WTC11 (cell line): Measurements from ENCODE around the gene ABCD2. TPM values are rescaled to one million over a fixed set of nuclear protein-coding genes. Genes with fewer than 3 reads are reported as not detected.

Experiments used
- ATAC-seq: fragments of 200-7000 bp; cut with Tn5 transposase; 2 replicates; pipeline ENCODE4 v1.10.0; 2021; ENCODE audit warnings: mild to moderate bottlenecking, moderate library complexity
- CTCF ChIA-PET: fragments of 300-600 bp; sonication (Branson Sonifier 250); formaldehyde crosslinking; loops from one replicate; lab custom pipeline; 2021; ENCODE audit warnings: antibody characterized with exemption; lab: Charles Lee
- POLR2A ChIA-PET: fragments of 350-600 bp; sonication (Branson Sonifier 250); formaldehyde crosslinking; loops from one replicate; lab custom pipeline; 2021; ENCODE audit warnings: antibody characterized with exemption; lab: Charles Lee
- DNase-seq: peaks from one replicate; pipeline ENCODE4 v3.0.0; 2021; ENCODE audit warnings: low spot score
- H3K27ac Mint-ChIP-seq: 2 replicates; pipeline ENCODE4 v1.8.0; 2021; ENCODE audit warnings: mixed read lengths
- H3K27me3 Mint-ChIP-seq: 2 replicates; pipeline ENCODE4 v1.8.0; 2021; ENCODE audit warnings: low read depth, mild to moderate bottlenecking, moderate library complexity, mixed read lengths
- H3K36me3 Mint-ChIP-seq: 2 replicates; pipeline ENCODE4 v1.8.0; 2021; ENCODE audit warnings: mixed read lengths
- H3K4me1 Mint-ChIP-seq: 2 replicates; pipeline ENCODE4 v1.8.0; 2022; ENCODE audit warnings: mixed read lengths
- H3K4me3 Mint-ChIP-seq: 2 replicates; pipeline ENCODE4 v1.8.0; 2021; ENCODE audit warnings: mild to moderate bottlenecking, moderate library complexity, mixed read lengths
- H3K9me3 Mint-ChIP-seq: 2 replicates; pipeline ENCODE4 v1.8.0; 2021; ENCODE audit warnings: mixed read lengths
- ATF1 ChIP-seq: sonication (generic); formaldehyde crosslinking; IDR thresholded peaks from 2 replicates; pipeline ENCODE4 v1.8.1; 2023; ENCODE audit warnings: mild to moderate bottlenecking, moderate library complexity, missing genetic modification reagents
- CREB1 ChIP-seq: sonication (generic); formaldehyde crosslinking; IDR thresholded peaks from 2 replicates; pipeline ENCODE4 v1.8.0; 2023; ENCODE audit warnings: mild to moderate bottlenecking, missing genetic modification reagents
- EMX1 ChIP-seq: fragments of 250-450 bp; sonication (Bioruptor Pico); IDR thresholded peaks from 2 replicates; pipeline ENCODE4 v1.8.0; 2021; ENCODE audit warnings: mild to moderate bottlenecking
- ESRRA ChIP-seq: sonication (generic); formaldehyde crosslinking; IDR thresholded peaks from 2 replicates; pipeline ENCODE4 v1.8.1; 2022; ENCODE audit warnings: mild to moderate bottlenecking, missing genetic modification reagents, borderline replicate concordance
- FOXJ3 ChIP-seq: sonication (generic); formaldehyde crosslinking; IDR thresholded peaks from 2 replicates; pipeline ENCODE4 v1.9.0; 2021; ENCODE audit warnings: missing genetic modification reagents, mild to moderate bottlenecking, borderline replicate concordance
- IRF2 ChIP-seq: sonication (generic); formaldehyde crosslinking; IDR thresholded peaks from 2 replicates; pipeline ENCODE4 v1.8.0; 2022; ENCODE audit warnings: low read depth, missing genetic modification reagents, borderline replicate concordance
- KAT7 ChIP-seq: sonication (generic); formaldehyde crosslinking; IDR thresholded peaks from 2 replicates; pipeline ENCODE4 v1.8.1; 2023; ENCODE audit warnings: missing genetic modification reagents, mild to moderate bottlenecking, borderline replicate concordance
- total RNA-seq: library from RNA; stranded (reverse); gene quantifications from 3 replicates; pipeline ENCODE4 v1.2.3, GENCODE V29; 2021
- TF ChIP-seq, protein P1 (sequence below): sonication (generic); formaldehyde crosslinking; conservative IDR thresholded peaks from 2 replicates; pipeline ENCODE4 v1.8.1; 2023; ENCODE audit warnings: mild to moderate bottlenecking, low read depth, missing genetic modification reagents, moderate library complexity
- TF ChIP-seq, protein P2 (sequence below): sonication (generic); formaldehyde crosslinking; IDR thresholded peaks from 2 replicates; pipeline ENCODE4 v1.8.0; 2022; ENCODE audit warnings: mild to moderate bottlenecking, missing genetic modification reagents
- TF ChIP-seq, protein P3 (sequence below): fragments of 200-600 bp; IDR thresholded peaks from 2 replicates; pipeline ENCODE4 v1.8.0; 2022; ENCODE audit warnings: antibody characterized with exemption
- TF ChIP-seq, protein P4 (sequence below): sonication (generic); formaldehyde crosslinking; IDR thresholded peaks from 2 replicates; pipeline ENCODE4 v1.8.1; 2022; ENCODE audit warnings: mild to moderate bottlenecking, missing genetic modification reagents, moderate library complexity, borderline replicate concordance
- TF ChIP-seq, protein P5 (sequence below): sonication (generic); formaldehyde crosslinking; IDR thresholded peaks from 2 replicates; pipeline ENCODE4 v1.8.0; 2022; ENCODE audit warnings: mild to moderate bottlenecking, missing genetic modification reagents
- TF ChIP-seq, protein P6 (sequence below): sonication (generic); formaldehyde crosslinking; IDR thresholded peaks from 2 replicates; pipeline ENCODE4 v1.8.1; 2022; ENCODE audit warnings: low read depth, missing genetic modification reagents, borderline replicate concordance

The ABCD2 gene
- total RNA-seq, 1 experiment from 2014 or later: not detected

DNA sequence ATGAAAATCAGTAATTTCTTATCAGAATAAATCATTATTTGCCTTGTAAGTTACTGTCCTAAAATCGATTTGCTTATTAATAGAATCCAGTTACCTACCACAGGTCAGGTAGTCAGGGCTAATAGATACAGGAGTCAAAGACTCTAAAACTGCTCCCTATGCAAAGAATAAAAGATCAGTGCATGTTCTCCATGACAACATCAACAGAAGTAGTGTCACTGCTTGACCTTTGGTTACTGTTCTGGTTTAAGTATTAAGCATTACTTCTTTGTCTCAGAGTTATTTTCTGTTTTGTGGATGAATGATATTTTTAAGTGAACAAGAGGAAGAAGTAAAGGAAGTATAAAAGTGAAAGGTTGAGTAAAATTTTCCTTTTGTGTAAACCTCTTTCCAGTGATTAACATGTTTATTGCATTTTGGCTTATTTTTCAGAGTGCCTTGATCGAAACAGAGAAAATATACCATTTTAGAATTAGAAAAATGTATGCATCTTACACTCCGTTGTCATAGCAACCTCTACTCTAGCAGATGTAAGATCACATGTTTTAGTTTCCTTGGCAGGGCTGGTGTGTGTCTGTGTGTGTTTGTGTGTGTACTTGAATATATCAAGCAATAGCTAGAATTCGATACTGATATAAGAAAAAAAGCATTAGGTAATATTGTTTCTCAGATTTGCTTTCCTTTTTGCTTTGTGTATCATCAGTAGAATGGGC lies 44.7 kb downstream of the ABCD2 start (continued):
- TF ChIP-seq, protein P1, sequence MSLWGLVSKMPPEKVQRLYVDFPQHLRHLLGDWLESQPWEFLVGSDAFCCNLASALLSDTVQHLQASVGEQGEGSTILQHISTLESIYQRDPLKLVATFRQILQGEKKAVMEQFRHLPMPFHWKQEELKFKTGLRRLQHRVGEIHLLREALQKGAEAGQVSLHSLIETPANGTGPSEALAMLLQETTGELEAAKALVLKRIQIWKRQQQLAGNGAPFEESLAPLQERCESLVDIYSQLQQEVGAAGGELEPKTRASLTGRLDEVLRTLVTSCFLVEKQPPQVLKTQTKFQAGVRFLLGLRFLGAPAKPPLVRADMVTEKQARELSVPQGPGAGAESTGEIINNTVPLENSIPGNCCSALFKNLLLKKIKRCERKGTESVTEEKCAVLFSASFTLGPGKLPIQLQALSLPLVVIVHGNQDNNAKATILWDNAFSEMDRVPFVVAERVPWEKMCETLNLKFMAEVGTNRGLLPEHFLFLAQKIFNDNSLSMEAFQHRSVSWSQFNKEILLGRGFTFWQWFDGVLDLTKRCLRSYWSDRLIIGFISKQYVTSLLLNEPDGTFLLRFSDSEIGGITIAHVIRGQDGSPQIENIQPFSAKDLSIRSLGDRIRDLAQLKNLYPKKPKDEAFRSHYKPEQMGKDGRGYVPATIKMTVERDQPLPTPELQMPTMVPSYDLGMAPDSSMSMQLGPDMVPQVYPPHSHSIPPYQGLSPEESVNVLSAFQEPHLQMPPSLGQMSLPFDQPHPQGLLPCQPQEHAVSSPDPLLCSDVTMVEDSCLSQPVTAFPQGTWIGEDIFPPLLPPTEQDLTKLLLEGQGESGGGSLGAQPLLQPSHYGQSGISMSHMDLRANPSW (CRISPR knock-in tag): no peak
- TF ChIP-seq, protein P2, sequence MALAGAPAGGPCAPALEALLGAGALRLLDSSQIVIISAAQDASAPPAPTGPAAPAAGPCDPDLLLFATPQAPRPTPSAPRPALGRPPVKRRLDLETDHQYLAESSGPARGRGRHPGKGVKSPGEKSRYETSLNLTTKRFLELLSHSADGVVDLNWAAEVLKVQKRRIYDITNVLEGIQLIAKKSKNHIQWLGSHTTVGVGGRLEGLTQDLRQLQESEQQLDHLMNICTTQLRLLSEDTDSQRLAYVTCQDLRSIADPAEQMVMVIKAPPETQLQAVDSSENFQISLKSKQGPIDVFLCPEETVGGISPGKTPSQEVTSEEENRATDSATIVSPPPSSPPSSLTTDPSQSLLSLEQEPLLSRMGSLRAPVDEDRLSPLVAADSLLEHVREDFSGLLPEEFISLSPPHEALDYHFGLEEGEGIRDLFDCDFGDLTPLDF (CRISPR knock-in tag): no peak
- TF ChIP-seq, protein P3, sequence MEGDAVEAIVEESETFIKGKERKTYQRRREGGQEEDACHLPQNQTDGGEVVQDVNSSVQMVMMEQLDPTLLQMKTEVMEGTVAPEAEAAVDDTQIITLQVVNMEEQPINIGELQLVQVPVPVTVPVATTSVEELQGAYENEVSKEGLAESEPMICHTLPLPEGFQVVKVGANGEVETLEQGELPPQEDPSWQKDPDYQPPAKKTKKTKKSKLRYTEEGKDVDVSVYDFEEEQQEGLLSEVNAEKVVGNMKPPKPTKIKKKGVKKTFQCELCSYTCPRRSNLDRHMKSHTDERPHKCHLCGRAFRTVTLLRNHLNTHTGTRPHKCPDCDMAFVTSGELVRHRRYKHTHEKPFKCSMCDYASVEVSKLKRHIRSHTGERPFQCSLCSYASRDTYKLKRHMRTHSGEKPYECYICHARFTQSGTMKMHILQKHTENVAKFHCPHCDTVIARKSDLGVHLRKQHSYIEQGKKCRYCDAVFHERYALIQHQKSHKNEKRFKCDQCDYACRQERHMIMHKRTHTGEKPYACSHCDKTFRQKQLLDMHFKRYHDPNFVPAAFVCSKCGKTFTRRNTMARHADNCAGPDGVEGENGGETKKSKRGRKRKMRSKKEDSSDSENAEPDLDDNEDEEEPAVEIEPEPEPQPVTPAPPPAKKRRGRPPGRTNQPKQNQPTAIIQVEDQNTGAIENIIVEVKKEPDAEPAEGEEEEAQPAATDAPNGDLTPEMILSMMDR: no peak
- TF ChIP-seq, protein P4, sequence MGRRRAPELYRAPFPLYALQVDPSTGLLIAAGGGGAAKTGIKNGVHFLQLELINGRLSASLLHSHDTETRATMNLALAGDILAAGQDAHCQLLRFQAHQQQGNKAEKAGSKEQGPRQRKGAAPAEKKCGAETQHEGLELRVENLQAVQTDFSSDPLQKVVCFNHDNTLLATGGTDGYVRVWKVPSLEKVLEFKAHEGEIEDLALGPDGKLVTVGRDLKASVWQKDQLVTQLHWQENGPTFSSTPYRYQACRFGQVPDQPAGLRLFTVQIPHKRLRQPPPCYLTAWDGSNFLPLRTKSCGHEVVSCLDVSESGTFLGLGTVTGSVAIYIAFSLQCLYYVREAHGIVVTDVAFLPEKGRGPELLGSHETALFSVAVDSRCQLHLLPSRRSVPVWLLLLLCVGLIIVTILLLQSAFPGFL (CRISPR knock-in tag): no peak
- TF ChIP-seq KAT7 (CRISPR knock-in tag): no peak
- TF ChIP-seq, protein P5, sequence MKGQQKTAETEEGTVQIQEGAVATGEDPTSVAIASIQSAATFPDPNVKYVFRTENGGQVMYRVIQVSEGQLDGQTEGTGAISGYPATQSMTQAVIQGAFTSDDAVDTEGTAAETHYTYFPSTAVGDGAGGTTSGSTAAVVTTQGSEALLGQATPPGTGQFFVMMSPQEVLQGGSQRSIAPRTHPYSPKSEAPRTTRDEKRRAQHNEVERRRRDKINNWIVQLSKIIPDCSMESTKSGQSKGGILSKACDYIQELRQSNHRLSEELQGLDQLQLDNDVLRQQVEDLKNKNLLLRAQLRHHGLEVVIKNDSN (CRISPR knock-in tag): no peak
- TF ChIP-seq FOXJ3: no peak

DNA sequence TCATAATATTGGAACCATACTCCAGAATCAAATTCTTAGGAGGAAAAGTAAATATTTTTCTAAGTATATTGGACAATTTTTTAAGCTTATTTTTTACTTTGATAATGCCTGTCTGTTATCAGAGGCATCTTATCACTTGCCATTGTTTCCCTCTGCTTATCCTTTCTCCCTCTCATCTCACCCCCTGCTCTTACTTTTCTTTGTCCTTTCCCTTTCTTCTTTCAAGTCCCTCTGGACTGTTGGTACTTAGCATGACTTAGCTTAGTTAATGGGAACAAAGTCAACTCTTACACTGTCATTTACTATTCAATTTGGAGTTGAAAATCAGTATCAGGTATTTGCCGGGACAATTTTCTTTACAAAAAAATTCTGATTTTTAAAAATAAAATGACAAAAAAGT lies 45.2 kb downstream of the ABCD2 start:
- TF ChIP-seq, protein P6, sequence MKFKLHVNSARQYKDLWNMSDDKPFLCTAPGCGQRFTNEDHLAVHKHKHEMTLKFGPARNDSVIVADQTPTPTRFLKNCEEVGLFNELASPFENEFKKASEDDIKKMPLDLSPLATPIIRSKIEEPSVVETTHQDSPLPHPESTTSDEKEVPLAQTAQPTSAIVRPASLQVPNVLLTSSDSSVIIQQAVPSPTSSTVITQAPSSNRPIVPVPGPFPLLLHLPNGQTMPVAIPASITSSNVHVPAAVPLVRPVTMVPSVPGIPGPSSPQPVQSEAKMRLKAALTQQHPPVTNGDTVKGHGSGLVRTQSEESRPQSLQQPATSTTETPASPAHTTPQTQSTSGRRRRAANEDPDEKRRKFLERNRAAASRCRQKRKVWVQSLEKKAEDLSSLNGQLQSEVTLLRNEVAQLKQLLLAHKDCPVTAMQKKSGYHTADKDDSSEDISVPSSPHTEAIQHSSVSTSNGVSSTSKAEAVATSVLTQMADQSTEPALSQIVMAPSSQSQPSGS (CRISPR knock-in tag): no peak
- TF ChIP-seq IRF2 (CRISPR knock-in tag): no peak
- no peak for TF ChIP-seq EMX1 (CRISPR knock-in tag)
- POLR2A ChIA-PET: no interaction called here
- no peak overlapping the region for H3K27ac Mint-ChIP-seq
- no peak overlapping the region for H3K4me3 Mint-ChIP-seq
- peaks cover 15% of the 10 kb centered on the region for H3K9me3 Mint-ChIP-seq
- peaks cover 14% of the 10 kb centered on the region for H3K36me3 Mint-ChIP-seq
- H3K4me1 Mint-ChIP-seq: peaks cover 22% of the 10 kb centered on the region
- DNase-seq (no peak), ATAC-seq (peak; percentile 83)
- no peaks in the 10 kb centered on the region for H3K27me3 Mint-ChIP-seq
- CTCF ChIA-PET: no interaction called here

DNA sequence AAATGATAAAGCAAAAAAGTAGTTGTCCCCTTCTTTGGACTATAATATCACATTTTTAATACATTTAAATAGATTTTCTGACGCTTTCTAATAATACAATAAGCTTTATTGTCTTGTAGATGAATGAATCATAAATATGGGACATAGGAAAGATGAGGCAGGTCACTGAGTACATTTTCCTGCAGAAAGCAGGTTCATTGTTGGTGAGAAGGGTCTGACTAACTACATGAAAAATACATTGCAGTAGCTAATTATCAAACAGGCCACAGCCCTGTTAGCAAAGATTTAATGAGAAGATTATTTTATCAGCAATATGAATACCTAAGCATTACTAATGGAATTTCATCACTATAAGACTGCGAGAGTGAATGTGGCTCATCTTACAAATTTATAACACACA lies 45.6 kb downstream of the ABCD2 start:
- POLR2A ChIA-PET: no interaction called here
- CTCF ChIA-PET: no interaction called here
- no peak for ATAC-seq

More for the DNA sequence above, 45.6 kb downstream of the ABCD2 start:
- H3K27me3 Mint-ChIP-seq: no peaks in the 10 kb centered on the region
- H3K36me3 Mint-ChIP-seq: peaks cover 17% of the 10 kb centered on the region
- H3K9me3 Mint-ChIP-seq: peaks cover 16% of the 10 kb centered on the region
- peaks cover 22% of the 10 kb centered on the region for H3K4me1 Mint-ChIP-seq
- no peak for DNase-seq
- H3K4me3 Mint-ChIP-seq: no peak overlapping the region
- TF ChIP-seq CREB1 (CRISPR knock-in tag): no peak
- no peak for TF ChIP-seq ATF1
- TF ChIP-seq, protein P6 (CRISPR knock-in tag): no peak
- TF ChIP-seq ESRRA (CRISPR knock-in tag): no peak
- H3K27ac Mint-ChIP-seq: no peak overlapping the region
